Central memory CD8-positive, alpha-beta T cell (primary cell): ENCODE measurements around the gene CDC42BPB.

ENCODE experiments used
- ATAC-seq: fragments of 150-1000 bp; cut with Tn5 transposase; replicated peaks from 2 replicates; pipeline ENCODE4 v1.10.0; 2022; ENCODE audit warnings: mild to moderate bottlenecking, moderate FRiP score, moderate number of reproducible peaks; ENCODE audit not compliant: poor library complexity, severe bottlenecking; ENCODE audit errors: extremely low read depth
- DNase-seq, 2 donors: peaks; one replicate each; pipeline ENCODE4 v3.0.0; 2021; ENCODE audit warnings: low spot score in 2 of 2
- H3K27ac Mint-ChIP-seq: one replicate; pipeline ENCODE4 v1.8.0; 2022; ENCODE audit warnings: low read depth, mild to moderate bottlenecking, moderate library complexity, mixed read lengths
- H3K27me3 Mint-ChIP-seq: one replicate; pipeline ENCODE4 v1.8.0; 2022; ENCODE audit warnings: mixed read lengths
- H3K36me3 Mint-ChIP-seq: one replicate; pipeline ENCODE4 v1.8.0; 2022; ENCODE audit warnings: mild to moderate bottlenecking, moderate library complexity, mixed read lengths; ENCODE audit not compliant: insufficient read depth
- H3K4me1 Mint-ChIP-seq: one replicate; pipeline ENCODE4 v1.8.0; 2022; ENCODE audit warnings: mixed read lengths
- H3K4me3 Mint-ChIP-seq: one replicate; pipeline ENCODE4 v1.8.0; 2022; ENCODE audit warnings: mild to moderate bottlenecking, moderate library complexity, mixed read lengths
- H3K9me3 Mint-ChIP-seq: one replicate; pipeline ENCODE4 v1.8.0; 2022; ENCODE audit warnings: mixed read lengths

The CDC42BPB gene

DNA sequence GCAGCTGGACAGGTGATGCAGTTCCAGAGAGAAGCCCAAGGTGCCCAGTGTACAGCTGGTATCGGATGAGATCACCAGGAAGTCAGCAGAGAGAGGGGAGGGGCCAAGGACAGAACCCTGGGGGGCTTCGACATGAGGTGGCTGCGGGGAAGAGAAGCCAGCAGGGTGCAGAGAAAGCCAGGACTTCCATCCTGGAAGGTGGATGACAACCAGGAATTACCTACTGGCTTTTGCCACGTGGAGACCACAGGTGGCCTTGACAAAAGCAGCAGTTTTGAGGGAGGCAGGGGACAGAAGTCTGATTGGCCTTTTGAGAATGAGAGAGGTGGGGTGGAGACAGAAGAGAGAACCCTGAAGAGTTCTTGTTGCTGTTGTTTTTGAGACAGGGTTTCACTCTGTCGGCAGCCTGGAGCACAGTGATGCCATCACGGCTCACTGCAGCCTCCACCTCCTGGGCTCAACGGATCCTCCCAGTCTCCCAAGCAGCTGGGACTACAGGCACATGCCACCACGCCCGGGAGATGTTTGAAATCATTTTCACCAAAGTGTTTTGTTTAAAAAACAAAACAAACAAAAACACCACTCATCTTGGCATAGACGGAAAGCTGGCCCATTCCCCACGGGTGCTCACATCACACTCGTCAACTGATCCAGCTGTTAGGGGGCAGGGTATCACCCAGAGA is 35.2 kb downstream of the CDC42BPB start:
- Mint-ChIP-seq H3K27me3 (peaks cover 90% of the 10 kb centered on the region), H3K4me3 (no peak overlapping the region), H3K4me1 (no peaks in the 10 kb centered on the region), H3K36me3 (no peaks in the 10 kb centered on the region), H3K9me3 (no peaks in the 10 kb centered on the region), H3K27ac (no peak overlapping the region)
- ATAC-seq (no peak), DNase-seq (no peak)

DNA sequence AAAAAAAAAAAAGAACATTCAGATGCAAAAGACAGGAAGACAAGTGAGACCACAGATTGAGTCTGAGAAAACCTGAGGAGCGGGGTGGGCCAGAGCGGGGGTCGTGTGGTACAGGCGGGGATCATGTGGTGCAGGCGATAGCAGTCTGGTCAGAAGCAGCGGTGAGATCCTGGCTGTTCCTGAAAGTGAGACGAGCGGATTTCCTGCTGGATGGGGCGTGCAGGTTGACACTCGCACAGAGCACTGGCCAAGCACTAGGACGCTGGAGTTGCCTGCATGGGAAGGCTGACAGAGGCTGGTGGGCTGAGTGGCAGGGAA is 35.7 kb downstream of the CDC42BPB start:
- H3K9me3 Mint-ChIP-seq, result no peaks in the 10 kb centered on the region
- H3K27me3 Mint-ChIP-seq, result peaks cover 90% of the 10 kb centered on the region
- ATAC-seq (no peak), DNase-seq (no peak)
- H3K4me3 Mint-ChIP-seq, result no peak overlapping the region
- H3K27ac Mint-ChIP-seq, result no peak overlapping the region
- H3K4me1 Mint-ChIP-seq, result no peaks in the 10 kb centered on the region
- no peaks in the 10 kb centered on the region for H3K36me3 Mint-ChIP-seq

DNA sequence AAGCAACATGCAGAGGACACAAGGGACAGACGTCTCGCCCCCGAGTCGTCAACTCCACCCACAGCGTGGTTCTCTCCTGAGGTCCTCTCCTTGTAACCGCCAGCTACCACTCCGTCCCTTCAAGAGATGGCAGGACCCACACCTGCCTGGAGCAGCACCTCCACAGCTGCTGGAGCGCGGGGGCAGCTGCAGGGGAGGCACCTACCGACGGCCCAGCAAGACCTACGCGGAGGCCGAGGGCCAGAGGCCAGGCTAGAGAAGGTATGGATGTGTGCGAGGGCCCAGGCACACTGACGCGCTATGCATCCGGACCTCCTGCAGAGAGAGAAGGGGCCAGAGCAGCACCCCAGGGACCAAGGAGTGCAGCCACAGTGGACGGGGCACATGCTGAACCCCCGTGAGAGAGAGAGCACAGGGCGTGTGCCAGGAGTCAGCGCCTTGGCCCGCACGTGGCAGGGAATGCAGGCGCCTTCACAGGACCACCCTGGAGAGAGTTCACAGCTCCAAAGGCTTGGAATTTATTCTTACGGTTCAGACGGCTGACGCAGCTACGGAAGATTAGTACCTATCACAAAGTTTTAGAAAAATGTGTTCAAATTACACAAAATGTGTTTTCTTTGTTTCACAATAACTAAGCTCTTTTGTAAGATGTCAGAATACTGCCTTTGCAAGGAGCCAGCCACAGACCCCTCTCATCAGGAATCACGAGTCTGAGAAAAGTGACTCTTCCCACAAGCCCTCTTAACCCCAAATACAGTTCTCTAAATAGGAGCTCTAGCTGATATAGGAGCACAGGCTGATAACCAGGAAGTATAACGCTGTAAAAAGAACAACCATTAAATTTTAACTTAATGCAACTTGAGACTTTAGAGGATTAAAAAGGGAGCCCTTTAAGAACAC is 36.8 kb downstream of the CDC42BPB start:
- H3K36me3 Mint-ChIP-seq, result no peaks in the 10 kb centered on the region
- H3K27ac Mint-ChIP-seq, result no peak overlapping the region
- H3K4me3 Mint-ChIP-seq, result no peak overlapping the region
- DNase-seq, result no peak
- H3K27me3 Mint-ChIP-seq, result peaks cover 91% of the 10 kb centered on the region
- no peaks in the 10 kb centered on the region for H3K4me1 Mint-ChIP-seq
- ATAC-seq, result no peak
- H3K9me3 Mint-ChIP-seq, result no peaks in the 10 kb centered on the region

DNA sequence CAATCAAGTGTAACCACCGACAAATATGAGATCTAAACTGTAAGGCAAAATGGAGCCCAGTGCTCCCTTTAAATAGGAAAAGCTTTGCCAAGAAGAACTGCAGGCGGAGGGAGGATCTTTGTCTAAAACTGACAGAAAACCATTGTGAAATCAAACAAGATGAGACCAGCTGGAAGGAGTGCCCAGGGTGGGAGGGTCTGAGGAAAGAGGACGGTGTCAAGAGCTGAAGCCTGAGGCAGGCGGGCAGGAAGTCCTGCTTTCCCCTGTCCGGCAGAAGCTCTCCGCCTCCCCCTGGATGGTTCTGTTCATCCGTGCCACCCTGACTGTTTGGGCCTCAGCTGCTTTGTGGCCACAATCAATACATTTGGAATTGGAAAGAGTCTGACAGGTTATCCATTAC is 37.5 kb downstream of the CDC42BPB start:
- DNase-seq, result no peak
- Mint-ChIP-seq H3K4me1 (no peaks in the 10 kb centered on the region), H3K27ac (no peak overlapping the region), H3K9me3 (no peaks in the 10 kb centered on the region), H3K36me3 (no peaks in the 10 kb centered on the region), H3K27me3 (peaks cover 86% of the 10 kb centered on the region), H3K4me3 (no peak overlapping the region)
- ATAC-seq, result no peak

DNA sequence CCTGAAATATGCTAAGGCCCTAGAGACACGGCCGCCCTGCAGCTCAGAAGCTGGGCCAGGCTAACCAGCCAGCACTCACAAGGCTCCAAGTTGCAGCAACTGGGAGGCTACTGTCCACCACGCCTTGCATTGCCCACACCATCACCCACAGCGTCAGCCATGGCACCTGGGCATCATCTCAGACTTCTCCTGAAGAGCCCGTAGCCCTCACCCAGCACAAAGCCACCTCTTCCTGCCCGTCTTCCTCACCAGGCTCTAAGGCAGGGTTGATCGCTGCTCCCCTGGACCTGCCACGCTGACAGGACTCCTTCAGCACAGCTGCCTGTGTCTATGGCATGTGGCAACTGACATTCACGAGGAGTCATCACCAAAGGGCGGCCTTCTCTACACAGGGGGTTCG is 38.1 kb downstream of the CDC42BPB start:
- H3K27ac Mint-ChIP-seq, result no peak overlapping the region

DNA sequence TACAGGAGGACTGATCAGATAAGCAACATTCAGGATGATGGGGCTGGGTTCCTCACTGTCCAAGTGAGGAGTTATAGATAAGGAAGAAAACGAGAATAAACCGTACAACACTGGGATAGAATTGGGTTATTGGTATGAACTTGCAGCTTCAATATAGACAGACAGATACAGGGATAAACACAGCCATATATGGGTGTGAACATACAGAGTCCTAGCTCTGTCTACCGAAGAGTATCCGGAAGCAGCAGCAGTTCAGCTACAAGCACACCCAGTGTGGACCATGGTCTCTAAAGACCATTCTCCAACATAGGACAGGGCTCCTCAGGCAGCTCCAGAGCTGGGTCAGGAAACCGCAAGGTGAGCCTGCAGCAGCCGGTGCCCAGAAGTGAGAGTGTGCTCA is 40.8 kb downstream of the CDC42BPB start:
- Mint-ChIP-seq H3K4me1 (no peaks in the 10 kb centered on the region), H3K27me3 (peaks cover 62% of the 10 kb centered on the region), H3K9me3 (no peaks in the 10 kb centered on the region), H3K36me3 (no peaks in the 10 kb centered on the region), H3K4me3 (no peak overlapping the region), H3K27ac (no peak overlapping the region)
- no peak for ATAC-seq
- no peak for DNase-seq

More for the DNA sequence above, 38.1 kb downstream of the CDC42BPB start:
- Mint-ChIP-seq H3K4me1 (no peaks in the 10 kb centered on the region), H3K9me3 (no peaks in the 10 kb centered on the region), H3K36me3 (no peaks in the 10 kb centered on the region), H3K4me3 (no peak overlapping the region), H3K27me3 (peaks cover 86% of the 10 kb centered on the region)
- ATAC-seq, result no peak
- no peak for DNase-seq

DNA sequence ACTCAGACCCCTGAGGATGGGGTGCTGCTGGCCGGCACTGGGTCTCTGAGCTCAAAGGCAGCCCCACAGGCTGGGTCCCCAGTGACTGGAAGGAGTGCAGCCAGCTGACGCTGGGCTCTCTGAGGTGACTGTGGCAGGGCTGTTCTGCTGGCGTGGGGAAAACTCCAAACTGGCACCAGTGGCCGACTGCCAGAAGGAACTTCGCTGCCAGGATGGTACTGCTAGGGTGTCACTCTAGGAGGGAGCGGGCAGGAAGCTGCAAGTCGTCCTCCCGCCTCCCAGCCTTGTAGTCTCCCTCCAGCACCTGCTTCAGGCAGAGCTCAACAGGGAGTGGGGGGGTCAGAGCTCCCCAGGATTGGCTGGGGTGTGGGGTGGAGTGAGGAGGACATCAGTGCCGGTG is 41.3 kb downstream of the CDC42BPB start:
- no peak overlapping the region for H3K4me3 Mint-ChIP-seq
- DNase-seq (no peak), ATAC-seq (no peak)
- H3K27ac Mint-ChIP-seq, result no peak overlapping the region
- H3K4me1 Mint-ChIP-seq, result no peaks in the 10 kb centered on the region
- peaks cover 57% of the 10 kb centered on the region for H3K27me3 Mint-ChIP-seq
- H3K9me3 Mint-ChIP-seq, result no peaks in the 10 kb centered on the region
- H3K36me3 Mint-ChIP-seq, result no peaks in the 10 kb centered on the region

DNA sequence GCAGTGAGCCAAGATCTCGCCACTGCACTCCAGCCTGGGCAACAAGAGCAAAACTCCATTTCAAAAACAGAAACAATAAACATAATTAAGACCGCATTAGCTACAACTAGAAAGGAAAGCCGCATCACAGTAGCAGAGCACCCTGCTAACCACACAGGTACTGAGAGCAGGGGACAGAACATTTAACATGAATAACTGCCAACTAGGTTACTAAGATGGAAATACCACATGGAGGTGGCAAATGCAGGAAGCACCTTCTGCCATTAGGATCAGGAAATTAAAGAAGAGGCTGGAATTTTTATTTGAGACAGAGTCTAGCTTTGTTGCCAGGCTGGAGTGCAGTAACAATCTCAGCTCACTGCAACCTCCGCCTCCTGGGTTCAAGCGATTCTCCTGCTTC is 41.9 kb downstream of the CDC42BPB start:
- Mint-ChIP-seq H3K9me3 (no peaks in the 10 kb centered on the region), H3K4me3 (no peak overlapping the region), H3K4me1 (no peaks in the 10 kb centered on the region), H3K27ac (no peak overlapping the region), H3K36me3 (no peaks in the 10 kb centered on the region), H3K27me3 (peaks cover 50% of the 10 kb centered on the region)
- no peak for ATAC-seq
- no peak for DNase-seq

DNA sequence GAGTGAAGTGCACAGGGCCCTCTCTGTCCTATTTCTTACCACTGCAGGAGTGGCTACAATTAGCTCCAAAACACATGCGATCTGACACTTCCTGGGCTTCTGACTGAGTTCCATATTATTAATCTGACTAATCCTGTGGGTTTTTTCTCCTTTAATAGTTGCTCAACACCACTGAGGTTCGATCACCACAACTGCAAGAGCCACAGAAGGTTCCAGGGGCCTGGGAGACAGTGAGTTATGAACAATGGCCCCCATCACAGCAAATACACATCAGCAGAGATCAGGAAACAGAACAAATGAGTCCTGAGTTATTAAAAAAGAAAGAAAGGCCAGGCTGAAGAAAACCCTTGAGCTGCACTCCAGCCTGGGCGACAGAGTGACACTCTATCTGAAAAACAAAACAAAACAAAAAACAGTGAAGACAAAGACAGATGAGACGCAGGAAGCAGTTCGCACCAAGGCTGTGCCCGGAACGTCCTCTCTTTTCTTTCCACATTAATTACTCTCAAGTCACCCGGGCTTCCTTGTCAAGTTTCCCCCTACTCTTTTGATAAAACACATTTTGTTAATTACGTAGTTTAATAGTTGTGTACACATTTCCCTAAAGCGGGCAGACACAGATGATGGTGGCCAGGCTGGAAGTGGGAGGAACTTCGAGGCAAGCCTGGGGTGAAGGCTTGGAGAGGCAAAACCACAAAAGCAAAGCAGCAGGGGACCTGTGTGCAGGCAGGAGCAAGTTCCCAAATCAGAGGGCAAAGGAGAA is 42.7 kb downstream of the CDC42BPB start:
- no peak for ATAC-seq
- Mint-ChIP-seq H3K36me3 (no peaks in the 10 kb centered on the region), H3K27ac (no peak overlapping the region), H3K4me3 (no peak overlapping the region), H3K9me3 (no peaks in the 10 kb centered on the region), H3K4me1 (no peaks in the 10 kb centered on the region), H3K27me3 (peaks cover 43% of the 10 kb centered on the region)
- no peak for DNase-seq

DNA sequence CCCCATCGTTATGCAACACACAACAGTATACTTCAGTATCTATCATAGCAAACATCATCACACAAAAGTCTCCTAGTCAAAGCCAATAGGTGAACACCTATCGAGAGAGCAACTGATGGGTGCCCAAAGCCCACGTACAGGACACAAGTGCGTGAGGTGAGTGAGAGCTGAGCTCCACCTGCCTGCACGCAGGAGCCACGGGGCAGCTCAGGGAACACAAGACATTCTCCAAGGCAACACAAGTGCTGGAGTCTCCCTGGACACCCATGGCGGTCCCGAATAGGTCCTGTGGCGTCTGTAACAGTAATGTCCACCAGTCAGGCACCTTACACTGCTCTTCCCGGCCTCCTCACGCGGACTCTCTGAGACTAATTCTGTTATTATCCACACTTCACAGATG is 44.3 kb downstream of the CDC42BPB start:
- peaks cover 26% of the 10 kb centered on the region for H3K27me3 Mint-ChIP-seq
- ATAC-seq, result no peak
- no peak overlapping the region for H3K4me3 Mint-ChIP-seq
- H3K36me3 Mint-ChIP-seq, result no peaks in the 10 kb centered on the region
- H3K4me1 Mint-ChIP-seq, result no peaks in the 10 kb centered on the region
- no peaks in the 10 kb centered on the region for H3K9me3 Mint-ChIP-seq
- no peak for DNase-seq
- no peak overlapping the region for H3K27ac Mint-ChIP-seq

DNA sequence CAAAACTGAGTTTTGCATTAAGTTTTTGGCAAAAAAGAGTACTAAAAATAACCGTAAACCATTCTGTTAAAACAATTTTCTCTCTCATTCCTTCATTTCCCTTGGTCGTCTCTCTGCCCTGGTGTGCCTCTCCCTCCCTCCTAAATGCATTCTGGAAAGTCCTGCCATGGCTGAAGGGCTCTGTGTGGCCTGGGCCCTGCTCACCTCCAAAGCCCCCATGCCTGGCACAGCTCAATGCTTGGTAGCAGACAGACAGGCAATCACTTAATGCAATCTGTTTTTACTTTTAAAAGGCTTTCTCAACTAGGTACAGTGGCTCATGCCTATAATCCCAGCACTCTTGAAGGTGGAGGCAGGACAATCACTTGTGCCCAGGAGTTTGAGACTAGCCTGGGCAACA is 47.8 kb downstream of the CDC42BPB start:
- ATAC-seq (no peak), DNase-seq (no peak)
- Mint-ChIP-seq H3K4me1 (no peaks in the 10 kb centered on the region), H3K9me3 (no peaks in the 10 kb centered on the region), H3K4me3 (no peak overlapping the region), H3K36me3 (no peaks in the 10 kb centered on the region), H3K27me3 (peaks cover 6% of the 10 kb centered on the region), H3K27ac (no peak overlapping the region)

DNA sequence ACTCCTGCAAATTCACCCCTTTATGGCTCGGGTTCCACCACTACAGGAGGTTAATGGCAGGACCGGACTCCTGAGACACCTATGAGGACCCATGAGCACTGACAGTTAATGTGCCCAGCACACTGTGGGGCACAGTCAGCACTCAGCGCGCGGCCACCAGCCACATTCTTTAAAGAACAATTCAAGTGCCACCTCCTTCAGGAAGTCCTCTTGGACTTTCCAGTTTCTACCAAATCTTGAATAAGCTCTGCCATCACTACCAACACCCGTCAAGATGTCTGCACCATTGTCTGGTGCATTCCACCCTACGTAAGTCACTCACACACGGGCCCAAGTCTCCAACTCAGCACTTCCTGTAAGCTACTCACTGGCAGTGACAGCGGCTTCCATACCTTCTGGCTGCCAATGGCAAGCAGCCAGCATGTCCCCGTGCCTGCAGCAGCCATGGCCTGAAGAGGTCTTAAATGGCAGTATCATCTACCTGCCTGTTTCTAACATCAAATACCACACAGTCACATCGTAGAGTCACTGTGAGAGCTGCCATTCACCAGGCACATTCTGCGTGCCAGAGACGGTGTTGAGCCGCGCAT is 48.5 kb downstream of the CDC42BPB start:
- DNase-seq, result no peak
- Mint-ChIP-seq H3K36me3 (no peaks in the 10 kb centered on the region), H3K4me1 (no peaks in the 10 kb centered on the region)

More for the DNA sequence above, 48.5 kb downstream of the CDC42BPB start:
- ATAC-seq, result no peak
- Mint-ChIP-seq H3K27me3 (no peaks in the 10 kb centered on the region), H3K27ac (no peak overlapping the region), H3K9me3 (no peaks in the 10 kb centered on the region), H3K4me3 (no peak overlapping the region)
